ENCODE results near the gene GRB2.

DNA sequence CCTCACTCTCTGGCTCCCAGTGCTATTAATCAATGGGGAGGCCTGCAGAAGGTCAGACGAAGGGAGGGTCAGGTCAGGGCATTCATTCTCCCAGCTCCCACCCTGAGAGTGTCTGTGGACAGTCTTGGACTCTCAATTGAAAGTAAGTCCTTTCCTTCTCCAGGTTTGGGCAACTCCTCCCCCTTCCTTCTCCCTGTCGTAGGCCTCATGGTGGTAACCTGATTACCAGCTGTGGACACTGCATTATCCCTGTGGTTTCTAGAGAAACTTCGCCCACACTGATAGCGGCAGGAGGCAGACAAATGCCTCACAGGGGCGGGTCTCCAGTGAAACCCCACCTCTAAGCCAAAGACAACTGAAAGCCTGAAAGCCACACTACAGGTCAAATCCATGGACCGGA, 58.6 kb downstream of the GRB2 start:
- no peak for TF ChIP-seq CEBPB (IDR thresholded peaks at IDR 0.05)
- no peak for TF ChIP-seq RAD21 (IDR thresholded peaks at IDR 0.05; ENCODE audit: low read depth)
- TF ChIP-seq, protein P1, sequence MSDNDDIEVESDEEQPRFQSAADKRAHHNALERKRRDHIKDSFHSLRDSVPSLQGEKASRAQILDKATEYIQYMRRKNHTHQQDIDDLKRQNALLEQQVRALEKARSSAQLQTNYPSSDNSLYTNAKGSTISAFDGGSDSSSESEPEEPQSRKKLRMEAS (IDR thresholded peaks at IDR 0.05), result no peak
- TF ChIP-seq EP300 (IDR thresholded peaks at IDR 0.05; ENCODE audit: borderline replicate concordance), result no peak
- TF ChIP-seq, protein P2, sequence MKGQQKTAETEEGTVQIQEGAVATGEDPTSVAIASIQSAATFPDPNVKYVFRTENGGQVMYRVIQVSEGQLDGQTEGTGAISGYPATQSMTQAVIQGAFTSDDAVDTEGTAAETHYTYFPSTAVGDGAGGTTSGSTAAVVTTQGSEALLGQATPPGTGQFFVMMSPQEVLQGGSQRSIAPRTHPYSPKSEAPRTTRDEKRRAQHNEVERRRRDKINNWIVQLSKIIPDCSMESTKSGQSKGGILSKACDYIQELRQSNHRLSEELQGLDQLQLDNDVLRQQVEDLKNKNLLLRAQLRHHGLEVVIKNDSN (IDR thresholded peaks at IDR 0.05), result no peak
- TF ChIP-seq NFIC (IDR thresholded peaks at IDR 0.05), result no peak
